NCI-H2171 treated with DMSO at 0.1 percent for 48 hours (cell line): Measurements from ENCODE around the gene CORIN.

Experiments used
- DNase-seq: peaks from one replicate; lab custom pipeline; 2025; lab: John Stamatoyannopoulos, UW

Gene CORIN

GRCh38 chr4:47835494-47835893, 2.4 kb downstream of the CORIN start:
- DNase-seq: no peak

GRCh38 chr4:47831026-47831679, 6.7 kb downstream of the CORIN start:
- peak; percentile 60 for DNase-seq

- DNase-seq: no peak
Observed at GRCh38 chr4:47830265-47831025, 7.4 kb downstream of the CORIN start.

GRCh38 chr4:47829438-47829837, 8.4 kb downstream of the CORIN start:
- DNase-seq: no peak

- DNase-seq: no peak
Observed at GRCh38 chr4:47827343-47828047, 10.4 kb downstream of the CORIN start.

GRCh38 chr4:47824840-47825239, 13.0 kb downstream of the CORIN start:
- no peak for DNase-seq

- DNase-seq: no peak
Observed at GRCh38 chr4:47819178-47819577, 18.7 kb downstream of the CORIN start.

- DNase-seq: no peak
Observed at GRCh38 chr4:47817275-47817674, 20.6 kb downstream of the CORIN start.

- DNase-seq: no peak
Observed at GRCh38 chr4:47816748-47817147, 21.1 kb downstream of the CORIN start.

- DNase-seq: no peak
Observed at GRCh38 chr4:47814618-47815295, 23.1 kb downstream of the CORIN start.

GRCh38 chr4:47809654-47810203, 28.1 kb downstream of the CORIN start:
- DNase-seq: no peak

- DNase-seq: no peak
Observed at GRCh38 chr4:47804598-47804997, 33.3 kb downstream of the CORIN start.

GRCh38 chr4:47801481-47802002, 36.3 kb downstream of the CORIN start:
- DNase-seq: no peak

GRCh38 chr4:47798165-47798564, 39.7 kb downstream of the CORIN start:
- DNase-seq: no peak

- no peak for DNase-seq
Observed at GRCh38 chr4:47791965-47792364, 45.9 kb downstream of the CORIN start.

- no peak for DNase-seq
Observed at GRCh38 chr4:47790105-47790504, 47.8 kb downstream of the CORIN start.

- DNase-seq: no peak
Observed at GRCh38 chr4:47788126-47788525, 49.7 kb downstream of the CORIN start.

- no peak for DNase-seq
Observed at GRCh38 chr4:47786958-47787370, 50.9 kb downstream of the CORIN start.

GRCh38 chr4:47785153-47785552, 52.7 kb downstream of the CORIN start:
- no peak for DNase-seq

GRCh38 chr4:47784222-47784621, 53.6 kb downstream of the CORIN start:
- DNase-seq: no peak

GRCh38 chr4:47776353-47776752, 61.5 kb downstream of the CORIN start:
- no peak for DNase-seq

- DNase-seq: no peak
Observed at GRCh38 chr4:47774079-47774478, 63.8 kb downstream of the CORIN start.
